NCI-H460 (cell line): ENCODE measurements around the gene PIEZO1. TPM values are rescaled to one million over a fixed set of nuclear protein-coding genes. Genes with fewer than 3 reads are reported as not detected.

ENCODE experiments used
- DNase-seq: peaks from one replicate; pipeline ENCODE4 v3.0.0-alpha.2; 2016; ENCODE audit warnings: low read depth; ENCODE audit errors: extremely low read depth
- total RNA-seq: library from RNA; depleted of rRNA; stranded (reverse); fragments of >200 nt; shearing (Covaris generic); gene quantifications from 2 replicates; pipeline ENCODE4 v1.2.3, GENCODE V29; 2014

PIEZO1 gene
- total RNA-seq, 1 experiment from 2014 or later = 81.4 TPM

DNA sequence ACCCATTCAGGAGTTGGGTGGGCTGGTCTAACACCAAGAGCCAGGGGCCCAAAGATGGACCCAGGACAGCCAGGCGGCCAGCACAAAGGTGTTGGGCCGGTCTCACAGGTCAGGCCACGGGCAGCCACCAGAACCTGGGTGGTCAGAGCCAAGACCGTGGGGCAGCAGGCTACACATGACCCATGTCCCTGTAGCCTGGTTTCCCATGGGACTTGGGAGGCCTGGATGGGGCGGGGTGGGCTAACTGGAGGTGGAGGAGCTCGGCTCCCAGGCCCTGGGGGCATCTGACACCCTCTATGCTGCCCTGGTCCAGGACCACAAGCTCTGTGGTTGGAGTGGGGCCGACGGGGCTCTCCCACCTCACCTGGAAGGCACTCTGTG is 61.5 kb downstream of the PIEZO1 start:
- DNase-seq = no peak

DNA sequence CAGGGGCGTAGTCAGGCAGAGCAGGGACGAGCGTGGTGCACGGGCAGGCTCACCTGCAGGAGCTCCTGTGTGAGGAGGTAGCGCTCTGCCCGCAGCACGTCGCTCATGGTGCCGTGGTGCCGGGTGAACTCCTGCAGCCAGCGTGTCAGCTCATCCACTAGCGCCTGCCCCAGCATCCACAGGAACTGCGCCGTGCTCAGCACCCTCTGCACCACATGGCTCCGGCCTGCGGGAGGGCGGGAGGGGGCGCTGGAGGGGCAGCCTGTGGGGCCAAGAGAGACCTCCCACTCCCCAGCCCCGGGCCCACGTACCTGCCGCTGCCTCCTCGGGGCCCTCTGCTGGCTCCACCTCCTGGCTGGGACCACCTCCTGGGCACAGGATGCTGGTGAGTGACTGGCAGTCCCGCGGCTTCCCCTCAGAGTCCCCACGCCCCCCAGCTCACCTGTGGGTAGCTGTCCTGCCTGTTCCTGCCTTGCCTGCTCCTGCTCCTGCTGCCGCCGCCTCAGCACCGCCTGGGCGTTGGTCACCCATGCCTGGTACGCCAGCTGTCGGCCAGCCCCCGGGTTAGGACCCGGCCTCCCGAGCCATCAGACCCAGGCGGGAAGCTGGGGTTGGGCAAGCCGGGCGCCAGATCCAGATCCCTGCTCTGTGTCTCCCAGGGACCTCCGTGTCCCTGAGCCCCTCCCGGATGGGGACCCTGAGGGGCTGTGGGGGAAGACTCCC is 62.1 kb downstream of the PIEZO1 start:
- no peak for DNase-seq

DNA sequence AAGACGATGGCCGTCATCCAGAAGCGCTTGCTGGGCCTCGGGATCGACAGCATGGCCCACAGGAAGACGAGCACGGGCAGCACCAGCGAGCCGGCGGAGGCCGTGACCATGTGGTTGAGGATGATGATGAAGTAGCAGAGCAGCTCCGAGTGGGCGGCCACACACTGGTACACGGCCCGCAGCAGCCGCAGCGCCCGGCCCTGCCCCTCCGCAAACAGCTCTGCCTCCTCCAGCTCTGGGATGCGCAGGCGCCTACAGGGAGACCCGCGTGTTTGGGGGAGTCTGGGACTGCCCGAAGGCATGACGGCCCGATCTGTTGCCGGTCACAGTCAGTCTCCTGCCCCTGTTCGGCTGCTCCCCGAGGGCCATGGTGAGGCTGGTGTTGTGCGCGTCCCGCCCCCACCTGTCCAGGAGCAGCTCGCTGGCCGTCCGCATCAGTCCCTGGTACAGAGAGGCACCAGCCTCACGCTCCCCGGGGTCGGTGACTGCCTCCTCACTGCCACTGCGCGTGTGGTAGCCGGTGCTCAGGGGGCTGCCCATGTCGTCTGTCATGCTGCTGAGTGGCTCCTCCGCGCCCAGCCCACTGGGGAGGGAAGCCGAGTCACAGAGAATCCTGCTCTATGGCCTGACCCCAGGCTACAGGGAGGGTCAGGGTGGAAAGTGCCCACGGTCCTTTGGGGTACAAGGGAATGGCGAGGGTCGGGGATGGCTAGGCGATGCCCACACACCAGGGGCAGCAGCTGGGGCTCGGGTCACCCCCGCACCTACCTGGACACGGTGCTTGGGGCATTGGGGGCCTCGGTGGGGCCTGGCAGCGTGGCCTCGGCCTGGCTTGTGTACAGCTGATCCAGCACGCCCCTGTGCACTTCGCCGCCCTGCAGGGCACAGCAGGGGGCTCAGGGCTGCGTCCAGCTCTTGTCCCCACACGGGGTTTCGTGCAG is 62.9 kb downstream of the PIEZO1 start:
- DNase-seq = no peak

DNA sequence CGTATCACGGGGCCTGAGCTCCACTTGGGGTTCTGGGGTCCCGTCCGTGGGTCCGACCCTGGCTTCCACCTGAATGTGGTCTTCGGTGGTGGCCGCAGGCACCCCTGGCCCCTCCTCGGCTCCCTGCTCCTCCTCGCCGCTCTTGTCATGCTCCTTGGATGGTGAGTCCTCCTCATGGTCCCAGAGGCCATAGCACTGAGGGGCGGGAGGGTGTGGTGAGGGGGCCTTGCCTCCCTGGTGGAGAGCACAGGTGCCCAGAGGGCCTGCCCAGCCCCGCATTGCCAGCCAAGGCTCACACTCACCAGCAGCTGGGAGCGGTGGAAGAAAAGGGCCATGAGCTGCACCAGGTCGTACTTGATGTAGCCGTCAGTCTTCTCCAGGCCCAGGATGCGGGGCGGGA is 63.8 kb downstream of the PIEZO1 start:
- DNase-seq = no peak

DNA sequence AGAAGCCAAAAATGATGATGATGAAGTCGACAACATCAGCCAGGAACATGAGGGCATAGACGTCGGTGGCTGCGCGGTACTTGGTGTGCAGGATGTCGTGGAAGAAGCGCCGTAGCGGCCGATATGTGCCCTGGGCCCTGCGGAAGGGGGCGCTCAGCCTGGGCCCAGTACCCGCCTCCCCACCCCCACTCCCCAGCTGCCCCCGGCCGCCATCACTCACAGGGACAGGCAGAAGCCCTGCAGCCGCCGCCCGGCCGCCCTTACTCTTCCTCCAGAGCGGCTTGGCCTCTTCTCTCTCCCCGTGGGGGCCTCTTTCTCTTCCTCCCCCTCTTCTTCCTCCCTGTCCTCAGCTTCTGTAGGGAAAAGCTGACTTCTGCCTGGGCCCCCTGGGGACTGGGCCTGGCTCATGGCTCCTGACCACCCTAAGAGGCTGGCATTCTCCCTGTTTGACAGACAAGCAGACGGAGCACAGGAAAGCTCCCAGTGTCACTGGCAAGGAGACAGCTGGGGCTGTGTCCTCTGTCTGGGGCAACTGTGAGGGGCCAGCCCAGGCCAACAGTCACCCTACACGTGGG is 64.5 kb downstream of the PIEZO1 start:
- DNase-seq = no peak

DNA sequence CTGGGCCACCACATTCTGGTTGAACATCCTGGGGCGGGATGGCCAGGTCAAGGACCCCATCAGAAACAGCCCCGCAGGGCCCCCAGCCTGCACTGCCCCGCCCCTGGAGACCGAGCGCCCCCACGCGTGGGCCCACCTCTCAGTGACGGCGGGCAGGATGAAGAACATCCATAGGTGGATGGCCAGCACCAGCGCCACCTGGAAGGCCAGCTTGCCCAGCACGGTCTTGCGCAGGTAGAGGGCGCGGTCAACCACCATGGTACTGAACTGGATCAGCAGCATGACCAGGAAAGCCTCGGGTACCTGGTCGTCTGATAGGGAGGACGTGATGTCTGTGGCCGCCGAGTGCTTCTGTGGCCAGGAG is 65.1 kb downstream of the PIEZO1 start:
- DNase-seq = no peak

DNA sequence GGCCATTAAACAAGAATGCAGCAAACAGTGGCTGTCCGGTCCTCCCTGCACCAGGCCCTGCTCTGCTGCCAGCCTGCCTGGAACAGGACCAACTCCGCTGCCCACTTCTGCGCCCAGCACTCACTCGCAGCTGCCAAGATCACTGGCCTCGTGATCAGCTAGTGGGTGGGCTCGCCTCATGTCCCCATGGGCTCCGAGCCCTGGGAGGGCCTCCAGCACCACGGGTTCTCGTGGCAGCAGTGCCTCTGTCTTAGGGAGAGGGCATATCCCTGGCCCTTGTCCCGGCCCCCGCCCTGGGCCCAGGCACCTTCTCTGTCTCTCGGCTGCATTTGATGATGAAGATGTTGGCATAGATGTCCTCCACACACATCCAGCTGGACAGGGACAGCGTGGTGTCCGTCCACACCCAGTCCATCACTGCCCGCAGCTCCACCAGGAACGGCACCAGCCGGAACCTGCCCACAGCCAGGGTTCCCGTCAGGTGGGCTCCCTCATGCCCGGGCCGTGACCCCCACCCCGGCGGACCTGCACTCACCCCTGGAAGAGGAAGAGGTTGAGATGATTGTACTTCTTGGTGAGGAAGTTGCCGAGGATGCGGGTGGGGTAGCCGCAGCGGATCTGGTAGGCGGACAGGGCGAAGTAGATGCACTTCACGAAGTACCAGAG is 65.6 kb downstream of the PIEZO1 start:
- no peak for DNase-seq

DNA sequence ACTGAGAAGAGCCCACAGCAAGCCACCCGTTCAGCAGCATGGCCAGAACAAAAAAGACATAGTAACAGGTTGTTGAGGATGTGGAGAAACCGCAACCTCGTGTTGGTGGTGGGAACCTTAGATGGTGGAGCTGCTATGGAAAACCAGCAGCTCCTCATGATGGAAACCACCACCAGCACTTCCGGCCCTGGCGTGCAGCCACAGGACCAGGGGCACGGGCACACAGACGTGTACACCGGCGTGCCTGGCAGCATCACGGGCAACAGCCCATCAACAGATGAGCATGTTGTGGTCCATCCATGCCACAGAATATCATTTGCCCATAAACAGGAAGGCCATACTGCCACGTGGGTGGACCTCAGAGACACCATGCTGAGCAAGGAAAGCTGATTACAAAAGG is 66.8 kb downstream of the PIEZO1 start:
- DNase-seq = no peak

DNA sequence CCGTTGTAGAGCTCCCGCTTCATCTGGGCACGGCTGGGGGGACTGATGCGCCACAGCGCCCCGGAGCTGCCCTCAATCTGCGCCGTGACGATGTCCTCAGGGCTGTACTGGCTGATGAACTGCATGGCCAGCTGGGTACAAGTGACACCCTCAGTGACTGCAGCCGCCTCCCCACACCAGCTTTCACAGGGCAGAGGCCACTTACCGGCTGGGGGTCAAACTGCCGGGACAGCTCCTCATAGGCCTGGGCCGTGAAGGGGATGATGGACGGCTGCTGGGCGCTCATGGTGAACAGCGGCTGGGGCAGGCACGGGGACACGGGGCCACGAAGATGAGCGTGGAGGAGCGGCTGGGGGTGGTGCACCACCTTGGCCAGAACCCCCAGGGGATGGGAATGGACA is 68.4 kb downstream of the PIEZO1 start:
- no peak for DNase-seq

DNA sequence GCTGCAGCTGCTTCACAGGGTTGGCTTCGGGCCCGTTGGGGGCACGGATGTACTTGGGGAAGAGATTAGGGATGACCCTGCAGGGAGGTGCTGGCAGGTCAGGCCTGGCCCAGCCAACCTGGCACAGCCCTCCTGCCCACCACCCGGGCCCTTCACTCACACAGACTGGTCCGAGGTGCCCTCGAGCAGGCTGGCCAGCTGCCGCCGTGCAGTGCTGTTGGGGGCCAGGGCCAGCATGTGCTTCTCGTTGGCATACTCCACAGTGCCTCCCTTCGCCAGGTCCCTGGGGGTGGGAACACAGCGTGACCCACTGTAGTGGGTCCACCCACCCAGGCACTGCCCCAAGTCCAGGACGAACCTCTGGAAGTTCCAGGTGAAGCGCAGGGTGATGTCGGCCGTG is 68.8 kb downstream of the PIEZO1 start:
- no peak for DNase-seq

DNA sequence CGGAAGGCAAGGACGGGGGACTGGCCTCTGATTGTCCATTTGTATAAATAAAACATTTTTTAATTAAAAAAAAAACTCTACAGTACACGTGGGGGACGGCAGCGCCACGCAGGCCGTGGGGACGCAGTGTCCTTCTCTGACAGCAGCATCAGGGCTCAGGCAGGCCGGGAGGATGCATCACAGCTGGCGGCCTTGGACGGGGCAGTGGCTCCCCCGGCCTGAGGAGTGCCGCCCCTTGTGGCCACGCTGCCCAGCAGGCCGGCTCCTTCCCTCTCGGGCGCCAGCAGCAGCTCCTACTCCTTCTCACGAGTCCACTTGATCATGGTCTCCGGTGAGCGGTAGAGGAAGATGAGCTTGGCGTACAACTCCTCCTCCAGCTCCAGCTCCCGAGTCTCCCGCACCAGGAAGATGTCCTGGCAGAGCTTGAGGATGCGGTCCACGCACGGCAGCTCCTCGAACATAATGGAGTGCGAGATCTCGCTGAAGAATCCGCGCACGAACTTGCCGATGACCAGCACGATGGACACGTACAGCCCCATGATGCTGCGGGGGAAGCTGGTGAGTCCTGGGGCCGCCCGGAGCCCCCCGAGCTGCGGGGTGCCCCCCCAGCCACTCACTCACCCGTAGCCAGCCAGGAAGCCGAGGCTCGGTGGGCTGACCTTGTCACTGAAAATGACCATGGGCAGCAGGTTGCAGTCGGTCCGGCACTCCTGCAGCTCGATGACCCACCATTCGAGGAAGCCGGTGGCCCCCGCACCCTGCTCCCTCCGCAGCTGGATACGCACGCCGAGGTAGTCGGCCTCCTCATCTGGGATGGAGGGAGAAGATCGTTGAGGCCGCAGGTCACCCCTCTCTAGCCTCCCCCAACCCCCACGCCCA is 69.5 kb downstream of the PIEZO1 start:
- DNase-seq = no peak

DNA sequence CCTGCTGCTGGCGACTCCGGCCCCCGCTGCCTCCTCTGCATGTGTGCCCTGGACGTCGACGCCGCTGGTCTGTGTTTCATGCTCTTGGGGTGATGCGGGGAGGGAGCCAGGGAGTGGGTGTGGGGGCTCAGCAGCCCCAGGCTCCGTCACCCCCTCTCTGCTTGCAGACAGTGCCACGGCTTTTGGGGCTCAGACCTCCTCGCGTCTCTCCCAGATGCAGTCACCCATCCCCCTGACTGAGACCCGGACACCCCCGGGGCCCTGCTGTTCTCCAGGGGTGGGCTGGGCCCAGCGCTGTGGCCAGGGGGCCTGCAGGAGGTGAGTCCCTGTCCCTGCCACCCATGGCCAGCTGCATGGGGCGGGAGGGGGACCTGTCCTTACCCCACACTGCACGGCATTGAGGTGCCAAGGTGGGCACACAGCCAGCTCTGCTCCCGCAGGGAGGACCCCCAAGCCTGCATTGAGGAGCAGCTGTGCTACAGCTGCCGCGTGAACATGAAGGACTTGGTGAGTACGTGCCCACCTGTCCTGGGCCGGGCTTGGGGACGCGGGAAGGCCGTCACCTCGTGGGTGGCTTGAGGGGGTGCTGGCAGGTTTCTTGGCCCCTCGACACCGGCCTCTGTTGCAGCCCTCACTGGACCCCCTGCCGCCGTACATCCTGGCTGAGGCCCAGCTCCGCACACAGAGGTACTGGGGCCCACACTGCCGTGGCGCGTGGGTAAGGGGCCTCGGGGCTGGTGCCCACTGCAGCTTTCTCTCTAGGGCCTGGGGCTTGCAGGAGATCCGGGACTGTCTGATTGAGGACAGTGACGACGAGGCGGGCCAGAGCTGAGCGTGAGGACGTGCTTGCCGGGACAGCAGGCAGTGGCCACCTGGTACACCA is 70.4 kb downstream of the PIEZO1 start:
- DNase-seq = no peak

DNA sequence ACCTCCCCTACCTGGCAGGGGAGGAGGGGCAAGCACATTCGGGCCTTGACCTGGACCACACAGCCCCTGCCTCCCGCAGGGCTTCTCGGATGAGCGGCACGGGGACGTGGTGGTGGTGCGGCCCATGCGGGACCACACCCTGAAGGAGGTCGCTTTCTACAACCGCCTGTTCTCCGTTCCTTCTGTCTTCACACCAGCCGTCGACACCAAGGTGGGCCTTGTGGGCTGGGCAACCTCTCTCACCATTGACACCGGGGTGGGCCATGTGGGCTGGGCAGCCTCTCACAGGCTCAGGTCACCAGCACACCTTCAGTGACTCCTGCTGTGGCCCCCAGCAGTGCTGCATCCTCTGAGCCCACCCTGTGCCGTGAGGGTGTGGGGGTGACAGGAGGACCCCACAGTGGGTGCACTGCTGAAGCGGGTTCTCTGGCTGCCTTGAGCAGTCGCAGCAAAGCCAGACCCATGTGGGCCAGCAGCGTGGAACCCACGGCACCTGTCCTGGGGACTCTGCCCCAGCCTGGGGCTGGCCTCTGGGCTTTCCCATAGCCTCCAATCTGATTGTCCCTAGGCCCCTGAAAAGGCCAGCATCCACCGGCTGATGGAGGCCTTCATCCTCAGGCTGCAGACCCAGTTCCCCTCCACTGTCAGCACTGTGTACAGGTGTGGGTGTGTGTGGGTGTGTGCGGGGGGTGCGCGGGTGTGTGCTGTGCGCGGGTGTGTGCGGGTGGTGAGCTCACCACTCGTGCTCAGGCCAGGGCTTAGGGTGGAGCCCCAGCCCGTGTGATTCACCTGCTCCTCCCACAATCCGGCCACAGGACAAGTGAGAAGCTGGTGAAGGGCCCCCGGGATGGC is 71.2 kb downstream of the PIEZO1 start:
- no peak for DNase-seq

DNA sequence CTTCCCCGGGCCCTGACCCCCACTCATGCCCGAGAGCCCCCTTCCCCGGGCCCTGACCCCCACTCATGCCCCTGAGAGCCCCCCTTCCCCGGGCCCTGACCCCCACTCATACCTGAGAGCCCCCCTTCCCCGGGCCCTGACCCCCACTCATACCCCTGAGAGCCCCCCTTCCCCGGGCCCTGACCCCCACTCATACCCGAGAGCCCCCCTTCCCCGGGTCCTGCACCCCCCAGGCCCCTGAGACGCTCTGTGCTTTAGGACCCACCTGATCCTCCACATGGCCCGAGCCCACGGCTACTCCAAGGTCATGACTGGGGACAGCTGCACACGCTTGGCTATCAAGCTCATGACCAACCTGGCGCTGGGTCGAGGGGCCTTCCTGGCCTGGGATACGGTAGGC is 72.0 kb downstream of the PIEZO1 start:
- DNase-seq = no peak

DNA sequence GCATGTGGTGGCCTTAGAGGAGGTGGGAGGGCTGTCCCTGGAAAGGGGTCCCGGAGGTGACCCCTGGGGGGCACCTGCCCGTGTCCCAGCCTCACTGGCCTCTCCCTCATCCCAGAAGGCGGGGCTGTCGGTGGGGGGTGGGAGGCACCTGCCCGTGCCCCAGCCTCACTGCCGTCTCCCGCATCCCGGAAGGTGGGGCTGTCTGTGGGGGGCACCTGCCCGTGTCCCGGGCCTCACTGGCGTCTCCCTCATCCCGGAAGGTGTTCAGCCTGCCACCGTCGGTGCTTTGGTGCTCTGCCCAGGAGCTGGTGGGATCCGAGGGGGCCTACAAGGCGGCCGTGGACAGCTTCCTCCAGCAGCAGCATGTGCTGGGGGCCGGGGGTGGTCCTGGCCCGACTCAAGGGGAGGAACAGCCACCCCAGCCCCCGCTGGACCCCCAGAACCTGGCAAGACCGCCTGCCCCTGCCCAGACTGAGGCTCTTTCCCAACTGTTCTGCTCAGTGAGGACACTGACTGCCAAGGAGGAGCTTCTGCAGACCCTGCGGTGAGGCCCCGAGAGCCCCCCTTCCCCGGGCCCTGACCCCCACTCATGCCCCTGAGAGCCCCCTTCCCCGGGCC is 72.5 kb downstream of the PIEZO1 start:
- DNase-seq = no peak

DNA sequence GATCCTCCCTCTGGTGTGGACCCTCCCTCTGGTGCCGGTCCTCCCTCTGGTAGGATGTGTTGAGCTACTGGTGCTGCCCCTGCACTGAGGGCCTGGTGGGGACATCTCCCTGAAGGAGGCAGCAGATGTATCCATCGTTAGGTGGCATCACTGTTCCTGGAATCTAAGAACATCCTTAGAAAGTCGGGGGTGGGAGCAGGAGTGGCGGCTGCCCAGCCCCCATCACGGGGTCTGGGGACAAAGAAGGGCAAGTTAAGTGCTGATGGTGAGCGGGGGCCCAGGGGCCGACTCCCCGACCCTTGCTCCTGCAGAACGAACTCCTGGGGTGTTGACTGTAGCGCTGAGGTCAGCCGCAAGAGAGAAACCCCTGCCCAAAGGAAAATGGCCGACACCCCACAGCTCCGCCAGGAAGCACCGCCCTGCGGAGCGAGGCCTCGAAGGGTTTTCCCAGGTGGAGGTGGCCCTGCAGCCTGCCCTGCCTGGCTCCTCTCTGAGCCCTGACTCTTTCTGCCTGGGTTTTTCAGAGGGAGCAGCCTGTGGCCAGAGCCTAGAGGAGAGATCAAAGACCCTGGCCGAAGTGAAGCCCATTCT is 73.2 kb downstream of the PIEZO1 start:
- DNase-seq = no peak

DNA sequence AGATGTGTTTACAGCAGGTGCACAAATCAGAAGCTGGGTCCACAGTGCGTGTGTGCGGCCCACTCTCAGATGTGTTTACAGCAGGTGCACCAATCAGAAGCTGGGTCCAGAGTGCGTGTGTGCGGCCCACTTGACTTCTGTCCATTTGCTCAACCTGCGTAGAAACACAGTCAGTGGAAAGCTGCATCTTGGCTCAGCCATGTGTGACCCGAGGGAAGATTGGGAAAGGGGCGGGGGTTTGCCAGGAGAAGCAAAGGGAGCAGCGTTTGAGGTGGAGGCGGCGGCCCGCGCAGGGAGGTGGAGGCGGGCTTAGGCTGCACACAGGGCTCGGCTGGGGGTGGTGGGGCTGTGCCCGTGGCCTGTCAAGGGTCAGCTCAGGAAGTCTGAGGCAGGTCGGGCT is 74.5 kb downstream of the PIEZO1 start:
- DNase-seq = no peak
